Activated CD4-positive, alpha-beta T cell treated with anti-CD3 and anti-CD28 coated beads, Interleukin-2, amount 10 ng/mL, durations not matched to agents 24 days and 14 days (primary cell): ENCODE data around the gene B4GALT5. TPM values are rescaled to one million over a fixed set of nuclear protein-coding genes. Genes with fewer than 3 reads are reported as not detected.
"Not testable (repeated sequence)": the region's sequence is repeated elsewhere in the genome, so short reads cannot be mapped to it uniquely, and the experiment has no call there.

Source experiments
- DNase-seq: peaks from one replicate; pipeline ENCODE4 v3.0.0; 2022
- H3K27ac Mint-ChIP-seq: one replicate; pipeline ENCODE4 v1.8.0; 2022; ENCODE audit warnings: mild to moderate bottlenecking, mixed read lengths
- H3K27me3 Mint-ChIP-seq: one replicate; pipeline ENCODE4 v1.8.0; 2022; ENCODE audit warnings: mixed read lengths
- H3K36me3 Mint-ChIP-seq: one replicate; pipeline ENCODE4 v1.8.0; 2022; ENCODE audit warnings: low read depth, mild to moderate bottlenecking, mixed read lengths
- H3K4me1 Mint-ChIP-seq: one replicate; pipeline ENCODE4 v1.8.0; 2021; ENCODE audit warnings: mixed read lengths
- H3K4me3 Mint-ChIP-seq: one replicate; pipeline ENCODE4 v1.8.0; 2022; ENCODE audit warnings: mild to moderate bottlenecking, moderate library complexity, mixed read lengths
- H3K9me3 Mint-ChIP-seq: one replicate; pipeline ENCODE4 v1.8.0; 2021; ENCODE audit warnings: mixed read lengths
- intact Hi-C: fragments of 100-400 bp; cut with micrococcal nuclease; formaldehyde crosslinking; loops from one replicate; pipeline ENCODE4 v1.15.1; 2023
- total RNA-seq: library from RNA; stranded (reverse); gene quantifications from 2 replicates; pipeline ENCODE4 v1.2.3, GENCODE V29; 2022

The B4GALT5 gene
- total RNA-seq, 1 donor from 2014 or later: 39.1 TPM

DNA sequence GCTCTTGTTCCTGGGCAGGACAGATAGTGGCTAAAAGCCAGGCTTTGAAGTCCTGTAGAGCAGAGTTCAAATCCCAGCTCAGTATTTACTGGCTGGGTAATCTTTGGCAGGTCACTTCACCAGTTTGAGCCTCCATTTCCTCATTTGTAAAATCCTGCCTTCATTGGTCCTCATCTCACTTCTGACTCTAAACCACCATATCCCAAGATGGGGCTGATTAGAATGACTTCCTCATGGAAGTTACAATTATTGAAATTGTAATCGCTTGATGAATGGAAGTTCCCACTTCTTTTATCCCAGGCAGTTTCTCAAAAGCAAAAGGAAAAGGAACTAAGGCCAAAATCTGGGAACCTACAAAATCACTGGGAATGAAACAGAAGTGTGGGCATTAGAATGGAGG is 35.9 kb upstream of the B4GALT5 start:
- Mint-ChIP-seq H3K9me3 (no peaks in the 10 kb centered on the region), H3K27me3 (peaks cover 35% of the 10 kb centered on the region), H3K27ac (no peak overlapping the region), H3K4me3 (no peak overlapping the region), H3K36me3 (no peaks in the 10 kb centered on the region), H3K4me1 (peaks cover 10% of the 10 kb centered on the region)
- intact Hi-C loops: no loop called here
- DNase-seq: no peak

DNA sequence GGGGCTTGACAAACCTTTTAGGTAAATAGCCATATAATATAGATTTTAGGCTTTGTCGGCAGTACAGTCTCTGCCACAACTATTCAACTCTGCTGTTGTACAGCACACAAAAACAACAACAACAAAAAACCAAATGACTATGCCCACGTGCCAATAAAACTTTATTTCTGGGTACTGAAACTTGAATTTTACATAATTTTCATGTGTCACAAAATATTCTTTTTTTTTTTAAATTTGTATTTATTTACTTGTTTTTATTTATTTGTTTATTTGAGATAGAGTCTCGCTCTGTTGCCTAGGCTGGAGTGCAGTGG is 34.8 kb upstream of the B4GALT5 start:
- intact Hi-C loops: no loop called here
- DNase-seq: no peak
- no peak overlapping the region for H3K4me3 Mint-ChIP-seq
- peaks cover 10% of the 10 kb centered on the region for H3K4me1 Mint-ChIP-seq
- no peaks in the 10 kb centered on the region for H3K36me3 Mint-ChIP-seq
- H3K9me3 Mint-ChIP-seq: no peaks in the 10 kb centered on the region
- H3K27ac Mint-ChIP-seq: no peak overlapping the region
- H3K27me3 Mint-ChIP-seq: peaks cover 31% of the 10 kb centered on the region

DNA sequence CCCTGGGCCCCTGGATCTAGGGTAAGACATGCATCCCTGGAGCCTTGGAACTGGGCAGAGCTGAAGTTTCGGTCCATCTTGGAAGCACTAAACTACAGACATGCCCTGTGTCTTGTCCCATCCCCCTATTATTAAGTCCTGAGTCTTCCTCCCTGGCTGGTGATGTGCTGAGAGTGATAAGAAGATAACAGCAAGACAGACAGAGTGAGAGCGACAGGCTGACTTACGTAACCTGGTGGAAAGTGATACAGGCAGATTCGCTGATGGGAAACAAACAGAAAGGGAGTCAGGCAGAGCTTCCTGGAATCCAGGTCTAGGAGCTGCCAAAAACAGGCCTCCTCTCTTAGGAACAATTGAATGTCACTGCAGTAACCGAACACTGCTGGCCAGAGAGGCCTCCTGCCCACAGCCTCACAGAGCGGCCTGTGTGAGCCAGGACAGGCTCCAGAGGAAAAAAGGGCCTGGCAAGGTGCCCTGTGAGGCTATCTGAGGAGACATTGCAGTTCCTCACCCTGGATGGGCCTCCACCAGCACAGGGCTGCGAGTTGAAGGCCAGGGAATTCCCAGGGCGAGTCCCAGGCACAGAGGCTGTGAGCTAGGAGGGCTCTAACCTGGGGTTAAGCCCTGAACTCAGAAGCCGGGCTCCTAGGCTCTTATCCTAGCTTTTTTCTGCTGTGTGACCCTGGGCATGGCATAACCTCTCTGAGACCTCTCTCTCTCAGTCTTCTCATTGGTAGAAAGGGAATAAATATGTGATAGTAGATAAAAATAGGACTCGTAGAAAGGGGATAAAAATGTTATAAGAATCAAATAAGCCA is 34.2 kb upstream of the B4GALT5 start:
- no peak for DNase-seq
- intact Hi-C loops: no loop called here
- no peaks in the 10 kb centered on the region for H3K36me3 Mint-ChIP-seq
- no peak overlapping the region for H3K4me3 Mint-ChIP-seq
- H3K27me3 Mint-ChIP-seq: peaks cover 29% of the 10 kb centered on the region
- H3K27ac Mint-ChIP-seq: no peak overlapping the region
- H3K4me1 Mint-ChIP-seq: peaks cover 10% of the 10 kb centered on the region
- H3K9me3 Mint-ChIP-seq: no peaks in the 10 kb centered on the region

DNA sequence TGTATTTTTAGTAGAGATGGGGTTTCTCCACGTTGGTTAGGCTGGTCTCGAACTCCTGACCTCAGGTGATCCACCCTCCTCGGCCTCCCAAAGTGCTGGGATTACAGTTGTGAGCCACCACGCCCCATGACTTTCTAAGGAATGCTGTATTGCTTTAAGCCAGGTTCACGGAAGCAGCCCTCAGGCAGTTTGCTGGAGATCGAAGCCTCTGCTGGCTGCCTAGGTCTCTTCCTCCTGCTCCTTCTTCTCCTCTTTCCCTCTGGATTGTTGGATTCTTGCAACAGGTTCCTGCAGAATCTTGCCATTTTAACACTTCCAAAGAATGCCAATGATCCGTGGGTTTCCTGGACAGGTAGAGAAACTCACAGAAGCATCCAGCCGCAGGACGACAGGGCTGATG is 29.3 kb upstream of the B4GALT5 start:
- intact Hi-C loops: no loop called here
- Mint-ChIP-seq H3K27me3 (peaks cover 28% of the 10 kb centered on the region), H3K36me3 (no peaks in the 10 kb centered on the region), H3K27ac (no peak overlapping the region), H3K9me3 (no peaks in the 10 kb centered on the region), H3K4me1 (no peaks in the 10 kb centered on the region), H3K4me3 (no peak overlapping the region)
- no peak for DNase-seq

DNA sequence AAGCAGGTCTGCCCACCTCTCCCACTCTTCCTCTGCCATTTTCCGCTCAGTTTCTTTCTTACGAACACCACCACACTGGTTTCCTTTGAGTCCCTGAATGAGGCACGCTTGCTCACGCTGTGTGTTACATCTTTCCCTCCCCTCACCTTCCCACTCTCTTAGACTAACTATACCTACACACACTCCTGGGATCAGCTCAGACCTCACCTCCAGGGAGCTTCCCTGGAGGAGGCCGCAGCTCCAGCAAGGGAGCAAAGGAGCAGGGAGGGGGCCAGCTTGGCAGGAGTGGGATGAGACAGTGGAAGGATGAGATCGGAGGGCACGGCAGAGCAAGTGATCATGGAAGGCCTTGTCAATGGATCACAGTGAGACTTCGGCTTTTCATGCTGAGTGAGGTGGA is 28.3 kb upstream of the B4GALT5 start:
- Mint-ChIP-seq H3K9me3 (no peaks in the 10 kb centered on the region), H3K27ac (no peak overlapping the region), H3K4me3 (no peak overlapping the region), H3K36me3 (no peaks in the 10 kb centered on the region), H3K27me3 (peaks cover 29% of the 10 kb centered on the region), H3K4me1 (no peaks in the 10 kb centered on the region)
- intact Hi-C loops: no loop called here
- no peak for DNase-seq

DNA sequence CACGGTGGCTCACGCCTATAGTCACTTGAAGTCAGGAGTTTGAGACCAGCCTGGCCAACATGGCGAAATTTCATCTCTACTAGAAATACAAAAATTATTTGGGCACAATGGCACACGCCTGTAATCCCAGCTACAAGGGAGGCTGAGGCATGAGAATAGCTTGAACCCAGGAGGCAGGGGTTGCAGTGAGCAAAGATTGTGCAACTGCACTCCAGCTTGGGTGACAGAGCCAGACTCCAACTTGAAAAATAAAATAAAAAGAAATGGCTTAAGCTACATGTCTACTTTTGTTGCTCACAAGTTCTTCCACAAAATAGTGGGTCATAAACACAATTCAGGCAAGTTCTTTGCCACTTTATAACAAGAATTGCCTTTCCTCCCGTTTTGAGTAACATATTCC is 27.1 kb upstream of the B4GALT5 start:
- intact Hi-C loops: no loop called here
- no peak overlapping the region for H3K27ac Mint-ChIP-seq
- H3K36me3 Mint-ChIP-seq: no peaks in the 10 kb centered on the region
- H3K4me1 Mint-ChIP-seq: no peaks in the 10 kb centered on the region
- H3K4me3 Mint-ChIP-seq: no peak overlapping the region
- H3K9me3 Mint-ChIP-seq: no peaks in the 10 kb centered on the region
- H3K27me3 Mint-ChIP-seq: peaks cover 29% of the 10 kb centered on the region
- no peak for DNase-seq

DNA sequence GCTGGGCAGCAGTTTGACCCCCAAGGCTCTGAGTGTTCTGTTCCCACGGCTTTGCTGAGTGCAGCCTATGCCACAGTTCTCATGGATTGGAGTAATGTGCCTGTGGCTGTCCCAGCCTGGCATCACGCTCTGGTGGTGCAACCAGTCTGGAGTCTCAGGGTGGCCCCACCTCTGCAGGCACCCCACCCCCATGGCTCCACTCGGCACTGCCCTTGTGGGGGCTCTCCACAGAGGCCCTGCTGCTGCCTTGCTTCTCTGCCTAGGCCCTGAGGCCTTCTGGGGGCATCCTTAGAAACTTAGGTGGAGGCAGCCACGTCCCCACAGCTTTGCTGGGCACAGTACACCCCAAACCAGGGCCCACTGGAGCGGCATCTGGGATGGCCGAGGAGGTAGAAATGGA is 25.4 kb upstream of the B4GALT5 start:
- Mint-ChIP-seq H3K9me3 (no peaks in the 10 kb centered on the region), H3K36me3 (no peaks in the 10 kb centered on the region), H3K27me3 (peaks cover 22% of the 10 kb centered on the region), H3K4me3 (no peak overlapping the region), H3K4me1 (no peaks in the 10 kb centered on the region), H3K27ac (no peak overlapping the region)
- no peak for DNase-seq
- intact Hi-C loops: no loop called here

DNA sequence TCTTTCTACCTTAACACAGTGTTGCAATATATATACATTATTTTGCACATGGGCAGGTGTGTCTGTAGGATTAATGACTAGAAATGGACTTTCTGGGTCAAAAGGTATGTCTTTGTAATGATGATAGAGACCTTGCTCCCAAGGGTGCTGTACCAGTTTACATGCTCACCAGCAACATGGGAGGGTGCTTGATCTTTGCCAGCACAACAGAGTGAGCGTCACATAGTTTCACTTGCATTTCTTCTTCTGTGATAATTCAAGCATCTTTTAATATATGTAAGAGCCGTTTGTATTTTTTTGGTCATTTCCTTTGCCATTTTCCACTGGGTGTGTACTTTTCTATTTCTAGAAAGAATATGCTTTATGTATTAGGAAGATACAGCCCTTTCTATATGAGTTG is 23.6 kb upstream of the B4GALT5 start:
- intact Hi-C loops: no loop called here
- Mint-ChIP-seq H3K36me3 (no peaks in the 10 kb centered on the region), H3K27me3 (peaks cover 31% of the 10 kb centered on the region), H3K27ac (no peak overlapping the region), H3K4me3 (no peak overlapping the region), H3K4me1 (no peaks in the 10 kb centered on the region), H3K9me3 (no peaks in the 10 kb centered on the region)
- DNase-seq: no peak

DNA sequence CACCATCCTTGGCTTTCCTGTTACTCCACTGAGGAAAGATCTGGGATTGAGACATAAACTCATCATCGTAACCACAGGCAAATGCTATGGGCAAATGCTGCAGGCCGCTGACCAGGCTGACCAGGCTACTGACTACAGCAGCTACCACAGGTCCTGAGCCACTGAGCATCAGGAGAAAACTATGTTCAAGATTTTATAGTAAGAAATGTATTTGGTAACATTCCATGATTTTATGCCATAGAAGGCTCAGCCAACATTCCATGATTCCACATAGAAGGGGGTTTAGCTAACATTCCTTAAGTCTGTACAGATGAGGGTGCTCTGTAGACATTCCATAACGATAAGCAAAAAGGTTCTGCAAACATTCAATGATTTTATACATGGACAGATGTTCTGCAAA is 16.1 kb upstream of the B4GALT5 start:
- H3K9me3 Mint-ChIP-seq: no peaks in the 10 kb centered on the region
- peaks cover 12% of the 10 kb centered on the region for H3K27me3 Mint-ChIP-seq
- intact Hi-C loops: no loop called here
- H3K4me3 Mint-ChIP-seq: no peak overlapping the region
- no peak overlapping the region for H3K27ac Mint-ChIP-seq
- H3K4me1 Mint-ChIP-seq: peaks cover 6% of the 10 kb centered on the region
- no peaks in the 10 kb centered on the region for H3K36me3 Mint-ChIP-seq
- no peak for DNase-seq

DNA sequence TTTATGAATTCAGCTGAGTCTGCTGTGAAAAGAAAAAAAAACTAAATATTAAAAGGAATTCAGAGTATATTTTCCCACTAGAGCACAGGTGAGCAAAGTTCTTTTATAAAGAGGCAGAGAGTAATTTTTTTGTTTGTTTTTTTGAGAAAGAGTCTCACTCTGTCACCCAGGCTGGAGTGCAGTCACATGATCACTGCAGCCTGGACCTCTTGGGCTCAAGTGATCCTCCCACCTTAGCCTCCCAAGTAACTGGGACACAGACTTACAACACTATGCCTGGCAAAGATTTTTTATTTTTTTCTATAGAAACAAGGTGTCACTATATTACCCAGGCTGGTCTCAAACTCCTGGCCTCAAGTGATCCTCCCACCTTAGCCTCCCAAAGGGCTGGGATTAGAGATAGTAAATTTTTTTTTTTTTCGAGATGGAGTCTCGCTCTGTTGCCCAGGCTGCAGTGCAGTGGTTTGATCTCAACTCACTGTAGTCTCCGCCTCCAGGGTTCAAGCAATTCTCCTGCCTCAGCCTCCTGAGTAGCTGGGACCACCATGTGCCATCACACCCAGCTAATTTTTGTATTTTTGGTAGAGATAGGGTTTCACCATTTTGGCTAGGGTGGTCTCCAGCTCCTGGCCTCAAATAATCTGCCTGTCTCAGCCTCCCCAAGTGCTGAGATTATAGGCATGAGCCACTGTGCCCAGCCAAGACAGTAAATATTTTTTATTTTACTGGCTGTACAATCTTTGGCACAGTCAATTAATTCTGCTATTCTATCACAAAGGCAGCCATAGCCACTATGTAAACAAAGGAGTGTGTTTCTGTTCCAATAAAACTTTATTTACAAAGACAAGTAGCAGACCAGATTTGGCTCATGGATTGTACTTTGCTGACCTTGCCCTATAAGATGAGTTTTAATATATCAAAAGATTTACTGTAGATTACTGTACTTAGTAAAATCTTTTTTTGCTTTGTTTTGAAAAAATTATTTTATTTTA is 14.5 kb upstream of the B4GALT5 start:
- Mint-ChIP-seq H3K27me3 (peaks cover 5% of the 10 kb centered on the region), H3K9me3 (no peaks in the 10 kb centered on the region), H3K4me3 (no peak overlapping the region), H3K36me3 (no peaks in the 10 kb centered on the region), H3K4me1 (peaks cover 11% of the 10 kb centered on the region), H3K27ac (no peak overlapping the region)
- no peak for DNase-seq
- intact Hi-C loops: no loop called here

DNA sequence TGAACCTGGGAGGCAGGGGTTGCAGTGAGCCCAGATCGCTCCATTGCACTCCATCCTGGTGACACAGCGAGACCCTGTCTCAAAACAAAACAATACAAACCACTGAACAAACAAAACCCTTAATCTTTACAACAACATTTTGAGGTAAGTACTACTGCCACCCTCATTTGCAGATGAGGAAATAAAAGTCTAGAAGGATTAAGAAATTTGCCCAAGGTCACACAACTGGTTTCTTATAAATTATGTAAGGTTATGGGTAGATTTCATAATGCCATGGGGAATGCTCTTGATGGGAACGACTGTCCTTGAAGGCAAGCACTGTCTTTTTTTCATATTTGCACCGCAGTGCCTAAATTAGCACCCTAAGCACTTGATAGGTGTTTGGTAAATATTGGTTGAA is 13.8 kb upstream of the B4GALT5 start:
- no peak for DNase-seq
- no peaks in the 10 kb centered on the region for H3K9me3 Mint-ChIP-seq

DNA sequence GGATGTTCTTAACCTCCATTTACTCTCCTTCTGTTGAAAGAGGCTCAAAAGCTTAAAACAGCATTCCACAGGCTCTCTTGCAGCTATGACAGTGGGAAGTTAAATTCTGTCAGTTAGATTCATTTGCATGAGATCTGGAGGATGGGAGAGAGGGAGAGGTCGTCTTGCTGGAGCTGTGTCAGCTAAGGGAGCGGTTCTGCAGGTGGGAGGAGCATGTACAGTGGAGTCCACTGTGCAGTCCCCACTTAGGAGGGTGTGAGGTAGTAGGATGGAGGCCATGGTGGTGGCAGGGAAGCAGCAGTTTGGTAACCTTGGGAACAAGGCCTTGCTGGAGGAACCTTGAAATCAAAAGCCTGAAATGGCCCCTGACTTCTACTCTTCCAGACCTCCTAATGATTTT is 12.0 kb upstream of the B4GALT5 start:
- Mint-ChIP-seq H3K27ac (no peak overlapping the region), H3K27me3 (no peaks in the 10 kb centered on the region), H3K36me3 (no peaks in the 10 kb centered on the region), H3K4me3 (no peak overlapping the region), H3K9me3 (no peaks in the 10 kb centered on the region), H3K4me1 (peaks cover 13% of the 10 kb centered on the region)
- intact Hi-C loops: no loop called here
- DNase-seq: no peak

More for the DNA sequence above, 13.8 kb upstream of the B4GALT5 start:
- Mint-ChIP-seq H3K4me3 (no peak overlapping the region), H3K27ac (no peak overlapping the region), H3K4me1 (peaks cover 13% of the 10 kb centered on the region), H3K27me3 (peaks cover 1% of the 10 kb centered on the region), H3K36me3 (no peaks in the 10 kb centered on the region)
- intact Hi-C loops: no loop called here

DNA sequence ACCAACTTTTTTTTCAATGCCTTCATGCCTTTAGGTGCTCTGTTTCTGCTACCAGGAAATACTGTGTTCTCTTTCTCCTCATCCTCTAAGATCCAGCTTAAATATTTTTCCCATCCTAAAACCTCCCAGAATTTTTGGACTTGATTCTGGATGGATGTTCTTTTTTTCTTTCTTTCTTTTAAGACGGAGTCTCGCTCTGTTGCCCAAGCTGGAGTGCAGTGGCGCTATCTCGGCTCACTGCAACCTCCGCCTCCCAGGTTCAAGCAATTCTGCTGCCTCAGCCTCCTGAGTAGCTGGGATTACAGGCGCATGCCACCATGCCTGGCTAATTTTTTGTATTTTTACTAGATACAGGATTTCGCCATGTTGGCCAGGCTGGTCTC is 11.5 kb upstream of the B4GALT5 start:
- H3K27ac Mint-ChIP-seq, H3K27me3 Mint-ChIP-seq, H3K36me3 Mint-ChIP-seq, intact Hi-C loops, H3K4me3 Mint-ChIP-seq, H3K9me3 Mint-ChIP-seq, DNase-seq: not testable (repeated sequence)
- peaks cover 13% of the 10 kb centered on the region for H3K4me1 Mint-ChIP-seq

DNA sequence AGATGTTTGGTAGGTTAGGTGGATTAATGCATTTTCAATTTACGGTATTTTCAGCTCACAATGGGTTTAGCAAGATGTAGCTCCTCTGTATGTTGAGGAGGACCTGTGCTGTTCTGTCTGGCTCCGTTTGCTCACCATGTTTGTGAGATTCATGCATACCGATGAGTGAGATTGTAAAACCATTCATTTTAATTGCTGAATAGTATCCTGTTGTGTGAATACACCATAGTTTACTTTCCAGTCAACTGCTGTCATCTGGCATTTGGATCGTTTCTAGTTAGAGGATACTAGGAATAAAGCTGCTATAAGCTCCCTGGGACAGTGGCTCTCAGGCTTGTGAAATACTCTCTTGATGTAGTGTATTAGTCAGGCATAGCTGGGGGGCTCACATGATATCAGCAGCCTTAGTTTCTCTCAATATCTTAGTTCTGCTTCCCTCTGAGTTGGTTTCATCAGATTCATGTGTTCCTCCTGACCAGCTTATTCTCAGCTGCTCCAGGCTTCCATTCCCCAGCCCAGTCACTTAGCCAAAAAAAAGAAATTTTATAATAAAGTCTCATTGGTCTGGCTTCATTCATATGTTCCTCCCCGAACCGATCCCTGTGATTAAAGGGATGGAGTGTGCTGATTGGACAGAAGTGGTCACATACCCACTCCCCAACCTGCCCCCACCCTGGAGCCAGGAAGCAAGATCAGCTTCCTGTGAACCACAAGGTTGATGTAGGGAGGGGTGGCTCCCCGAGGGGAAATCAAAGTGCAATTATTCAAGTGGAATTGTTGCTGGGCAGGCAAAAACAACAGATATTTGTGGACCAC is 10.9 kb upstream of the B4GALT5 start:
- H3K9me3 Mint-ChIP-seq: no peaks in the 10 kb centered on the region
- H3K4me3 Mint-ChIP-seq: peak overlapping the region; percentile 20
- no peaks in the 10 kb centered on the region for H3K27me3 Mint-ChIP-seq
- peaks cover 13% of the 10 kb centered on the region for H3K4me1 Mint-ChIP-seq
- no peaks in the 10 kb centered on the region for H3K36me3 Mint-ChIP-seq
- DNase-seq: peak; percentile 64
- intact Hi-C loops: no loop called here
- H3K27ac Mint-ChIP-seq: no peak overlapping the region
